GM18951 (cell line): ENCODE data around the gene CCDC110.

ENCODE experiments used
- POLR2A ChIP-seq: IDR thresholded peaks from 4 replicates; pipeline ENCODE4 v1.6.1; 2011; ENCODE audit warnings: mild to moderate bottlenecking; ENCODE audit not compliant: insufficient read length, insufficient read depth; ENCODE audit errors: extremely low read depth
- in situ Hi-C: fragments of 300-500 bp; cut with MboI; formaldehyde crosslinking; loops from one replicate; pipeline ENCODE4 v1.12.0; 2022; ENCODE audit warnings: low sequenced_read_pairs, mixed read lengths, inconsistent platforms; ENCODE audit not compliant: unreplicated experiment

CCDC110 gene

GRCh38 chr4:185429660-185430059 is 41.9 kb downstream of the CCDC110 start:
- TF ChIP-seq POLR2A: no peak
- in situ Hi-C loops: no loop called here

DNA sequence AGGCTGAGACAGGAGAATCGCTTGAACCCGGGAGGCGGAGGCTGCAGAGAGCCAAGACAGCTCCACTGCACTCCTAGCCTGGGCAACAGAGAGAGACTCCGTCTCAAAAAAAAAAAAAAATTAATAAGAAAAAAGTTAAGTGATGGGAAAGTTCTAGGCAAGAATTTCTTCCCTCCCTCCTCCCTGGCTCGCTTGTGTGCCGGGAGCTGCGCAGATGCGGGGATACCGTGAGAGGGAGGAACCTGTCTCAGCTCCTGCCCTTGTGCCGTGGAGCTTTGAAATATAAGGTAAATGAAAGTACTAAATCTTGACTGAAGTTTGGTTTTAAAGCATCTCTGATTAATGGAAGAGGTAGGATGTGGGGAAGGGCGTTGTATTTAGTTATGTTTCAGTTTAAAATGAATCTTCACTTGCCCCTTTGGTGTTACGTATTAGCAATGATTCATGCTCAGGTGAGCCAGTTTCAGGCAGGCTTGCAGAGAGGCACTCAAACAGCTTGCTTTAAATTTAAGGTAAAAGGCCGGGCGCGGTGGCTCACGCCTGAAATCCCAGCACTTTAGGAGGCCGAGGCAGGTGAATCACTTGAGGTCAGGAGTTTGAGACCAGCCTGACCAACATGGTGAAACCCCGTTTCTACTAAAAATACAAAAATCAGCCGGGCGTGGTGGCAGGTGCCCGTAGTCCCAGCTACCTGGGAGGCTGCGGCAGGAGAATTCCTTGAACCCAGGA is 44.4 kb downstream of the CCDC110 start:
- no peak for TF ChIP-seq POLR2A

GRCh38 chr4:185425647-185426352 is 45.7 kb downstream of the CCDC110 start, which contains the start of gene UFSP2:
TSS of gene UFSP2 (minus strand) at chr4:185425964. CDS start at chr4:185425868, 96 bp downstream.
- peak; percentile 59 for TF ChIP-seq POLR2A
- in situ Hi-C loops: no loop called here

More for the DNA sequence above, 44.4 kb downstream of the CCDC110 start:
- in situ Hi-C loops: no loop called here

GRCh38 chr4:185424905-185425646 is 46.5 kb downstream of the CCDC110 start:
- TF ChIP-seq POLR2A: no peak
- in situ Hi-C loops: no loop called here

DNA sequence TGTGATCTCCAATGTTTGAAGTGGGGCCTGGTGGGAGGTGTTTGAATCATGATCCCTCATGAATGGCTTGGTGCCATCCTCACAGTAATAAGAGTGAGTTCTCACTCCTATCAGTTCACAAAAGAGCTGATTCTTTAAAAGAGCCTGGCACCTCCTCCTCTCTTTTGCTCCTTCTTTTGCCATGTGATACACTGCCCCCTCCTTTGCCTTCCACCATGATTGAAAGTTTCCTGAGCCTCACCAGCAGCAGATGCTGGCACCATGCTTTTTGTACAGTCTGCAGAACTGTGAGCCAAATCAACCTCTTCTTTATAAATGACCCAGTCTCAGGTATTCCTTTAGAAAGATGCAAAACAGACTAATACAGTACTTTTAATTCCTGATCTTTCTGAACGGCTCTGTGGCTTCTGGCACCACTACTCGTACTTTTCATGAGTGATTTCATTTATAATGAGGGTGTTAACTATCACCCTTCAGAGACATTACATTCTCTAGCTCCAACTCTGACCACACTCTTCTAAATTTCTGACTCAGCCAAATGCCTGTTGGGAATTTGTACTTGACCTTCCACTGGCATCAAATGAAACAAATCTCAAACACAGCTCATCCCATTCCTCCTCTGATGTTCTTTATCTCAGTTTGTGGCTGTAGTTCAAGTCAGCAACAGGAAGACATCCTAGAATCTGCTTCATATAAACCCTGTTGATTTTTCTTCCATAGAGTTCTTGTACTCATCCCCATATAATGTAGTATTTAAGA is 50.0 kb downstream of the CCDC110 start:
- in situ Hi-C loops: no loop called here

DNA sequence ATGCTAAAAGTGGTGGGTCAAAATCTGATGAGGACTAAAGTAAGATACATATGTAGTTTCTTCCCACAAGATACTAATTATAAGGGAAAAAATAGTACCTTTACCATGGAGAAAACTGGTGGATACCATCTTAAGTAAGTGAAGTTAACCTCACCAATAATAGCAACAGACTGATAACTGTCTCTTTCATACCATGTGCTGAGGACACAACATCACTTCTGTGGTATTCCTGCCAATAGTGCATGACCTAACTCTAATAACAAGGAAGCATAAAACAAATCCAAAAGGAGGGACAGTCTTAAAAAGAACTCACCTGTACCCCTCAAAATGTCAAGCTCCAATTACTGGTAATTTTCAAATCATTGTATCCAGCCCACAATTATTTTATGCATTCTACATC is 54.6 kb downstream of the CCDC110 start:
- in situ Hi-C loops: no loop called here
- no peak for TF ChIP-seq POLR2A

More for the DNA sequence above, 50.0 kb downstream of the CCDC110 start:
- no peak for TF ChIP-seq POLR2A

DNA sequence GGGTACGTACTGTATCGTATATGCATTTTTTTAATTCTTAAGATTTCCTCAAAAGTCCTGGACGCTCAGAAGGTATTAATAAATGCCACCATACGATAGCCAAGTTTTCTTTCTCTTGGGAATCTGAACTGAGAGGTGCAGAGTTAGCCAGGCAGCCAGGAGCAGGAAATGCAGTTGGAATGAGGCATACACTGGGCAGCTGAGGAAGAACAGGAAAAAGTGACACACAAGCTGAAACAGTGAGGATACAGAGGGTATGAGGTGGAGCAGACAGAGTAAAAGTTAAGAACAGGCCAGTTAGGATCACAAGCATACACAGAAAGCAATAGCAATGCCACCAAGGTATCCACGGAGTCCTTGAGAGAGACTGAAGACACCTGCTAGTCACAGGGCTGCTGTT is 59.1 kb downstream of the CCDC110 start:
- in situ Hi-C loops: no loop called here
- TF ChIP-seq POLR2A: no peak

GRCh38 chr4:185411849-185412248 is 59.7 kb downstream of the CCDC110 start:
- no peak for TF ChIP-seq POLR2A

DNA sequence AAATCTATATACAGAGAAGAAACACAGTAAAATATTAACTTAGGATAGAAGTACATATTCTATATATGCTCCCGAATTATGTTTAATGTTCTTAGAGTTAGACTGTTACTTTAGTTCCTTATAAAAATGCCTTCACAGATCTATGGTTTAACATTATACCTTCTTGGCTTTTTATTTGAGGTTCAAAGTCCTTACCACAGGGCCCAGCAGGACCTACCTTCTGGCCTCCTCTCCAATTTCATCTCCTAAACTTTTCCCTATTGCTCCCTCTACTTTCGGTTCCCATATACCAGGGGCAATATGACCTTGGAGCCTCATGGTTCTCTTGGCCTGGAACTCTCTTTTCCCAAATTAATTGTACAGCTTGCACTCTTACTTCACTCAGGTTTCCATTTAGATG is 63.1 kb downstream of the CCDC110 start:
- no peak for TF ChIP-seq POLR2A
- in situ Hi-C loops: no loop called here

More at GRCh38 chr4:185411849-185412248, 59.7 kb downstream of the CCDC110 start:
- in situ Hi-C loops: no loop called here

- TF ChIP-seq POLR2A: no peak
- in situ Hi-C loops: no loop called here
These were observed 66.1 kb downstream of the CCDC110 start for GRCh38 chr4:185405296-185405999.

DNA sequence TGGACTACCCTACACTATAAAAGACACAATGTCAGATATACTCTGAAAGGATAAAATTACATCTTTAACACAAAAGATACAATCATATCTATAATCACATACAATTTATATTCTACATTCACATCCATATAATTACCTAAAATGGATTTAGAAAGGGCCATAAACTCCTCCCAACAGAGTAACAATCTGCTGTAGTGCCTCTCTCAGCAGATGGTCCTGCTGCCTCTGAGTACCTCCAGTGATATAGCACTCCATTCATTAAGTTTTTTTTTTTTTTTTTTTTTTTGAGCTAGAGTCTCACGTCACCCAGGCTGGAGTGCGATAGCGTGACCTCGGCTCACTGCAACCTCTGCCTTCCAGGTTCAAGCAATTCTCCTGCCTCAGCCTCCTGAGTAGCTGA is 67.5 kb downstream of the CCDC110 start:
- in situ Hi-C loops: no loop called here
- no peak for TF ChIP-seq POLR2A

DNA sequence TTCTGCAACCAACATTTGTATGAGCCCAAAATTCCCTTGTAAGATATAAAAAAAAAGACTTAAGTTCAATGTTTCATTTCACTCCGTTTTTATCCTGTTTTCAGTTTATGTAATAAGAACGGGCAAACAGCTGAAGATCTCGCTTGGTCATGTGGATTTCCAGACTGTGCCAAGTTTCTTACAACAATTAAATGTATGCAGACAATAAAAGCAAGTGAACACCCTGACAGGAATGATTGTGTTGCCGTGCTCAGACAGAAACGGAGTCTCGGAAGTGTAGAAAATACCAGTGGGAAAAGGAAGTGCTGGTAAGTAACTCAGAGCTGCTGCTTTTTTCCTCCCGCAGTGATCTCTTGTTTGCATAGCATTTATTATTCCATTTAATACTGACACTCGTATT is 72.1 kb downstream of the CCDC110 start:
- no peak for TF ChIP-seq POLR2A
- in situ Hi-C loops: no loop called here
